CD1c-positive myeloid dendritic cell (primary cell): ENCODE measurements around the gene PCNX2.

Experiments
- DNase-seq: peaks from one replicate; pipeline ENCODE4 v3.0.0-alpha.2; 2016; ENCODE audit errors: extremely low spot score

PCNX2 gene

DNA sequence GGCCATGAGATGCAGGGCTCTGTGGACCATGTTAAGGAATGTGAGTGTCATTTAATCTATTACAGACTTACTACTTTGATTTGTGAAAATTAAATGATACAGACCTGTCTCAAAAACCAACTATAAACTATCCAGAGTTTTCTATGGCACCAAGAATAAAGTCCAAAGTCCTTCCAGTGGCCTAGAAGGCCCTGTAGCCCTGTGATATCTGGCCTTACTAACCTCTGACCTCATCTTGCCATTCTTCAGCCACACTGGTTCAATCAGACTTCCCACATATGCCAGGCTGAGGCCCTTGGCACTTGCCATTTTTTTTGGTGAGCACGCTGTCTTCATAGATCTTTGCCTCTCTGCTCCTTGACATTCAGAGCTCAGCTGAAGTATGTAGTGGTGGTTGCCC is 337.5 kb downstream of the PCNX2 start:
- DNase-seq, result no peak

DNA sequence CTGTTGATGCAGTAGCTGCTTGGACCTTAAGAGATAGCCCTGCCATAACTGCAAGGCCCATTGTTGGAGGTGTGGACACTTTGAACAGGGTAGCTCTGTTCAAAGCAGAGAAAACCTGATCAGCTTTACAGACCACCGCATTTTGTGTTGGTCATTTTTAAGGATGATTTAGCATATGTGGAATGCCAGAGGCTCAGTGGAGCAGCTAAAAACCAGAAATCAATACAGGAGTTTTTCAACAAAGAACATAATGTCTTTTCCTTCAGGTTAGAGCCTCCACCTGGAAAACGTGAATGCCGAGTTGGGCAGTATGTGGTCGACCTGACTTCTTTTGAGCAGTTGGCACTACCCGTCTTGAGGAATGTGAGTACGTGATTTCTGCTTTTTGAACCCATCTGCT is 339.4 kb downstream of the PCNX2 start:
- no peak for DNase-seq

GRCh38 chr1:232954594-232955365 is 340.7 kb downstream of the PCNX2 start:
- no peak for DNase-seq

DNA sequence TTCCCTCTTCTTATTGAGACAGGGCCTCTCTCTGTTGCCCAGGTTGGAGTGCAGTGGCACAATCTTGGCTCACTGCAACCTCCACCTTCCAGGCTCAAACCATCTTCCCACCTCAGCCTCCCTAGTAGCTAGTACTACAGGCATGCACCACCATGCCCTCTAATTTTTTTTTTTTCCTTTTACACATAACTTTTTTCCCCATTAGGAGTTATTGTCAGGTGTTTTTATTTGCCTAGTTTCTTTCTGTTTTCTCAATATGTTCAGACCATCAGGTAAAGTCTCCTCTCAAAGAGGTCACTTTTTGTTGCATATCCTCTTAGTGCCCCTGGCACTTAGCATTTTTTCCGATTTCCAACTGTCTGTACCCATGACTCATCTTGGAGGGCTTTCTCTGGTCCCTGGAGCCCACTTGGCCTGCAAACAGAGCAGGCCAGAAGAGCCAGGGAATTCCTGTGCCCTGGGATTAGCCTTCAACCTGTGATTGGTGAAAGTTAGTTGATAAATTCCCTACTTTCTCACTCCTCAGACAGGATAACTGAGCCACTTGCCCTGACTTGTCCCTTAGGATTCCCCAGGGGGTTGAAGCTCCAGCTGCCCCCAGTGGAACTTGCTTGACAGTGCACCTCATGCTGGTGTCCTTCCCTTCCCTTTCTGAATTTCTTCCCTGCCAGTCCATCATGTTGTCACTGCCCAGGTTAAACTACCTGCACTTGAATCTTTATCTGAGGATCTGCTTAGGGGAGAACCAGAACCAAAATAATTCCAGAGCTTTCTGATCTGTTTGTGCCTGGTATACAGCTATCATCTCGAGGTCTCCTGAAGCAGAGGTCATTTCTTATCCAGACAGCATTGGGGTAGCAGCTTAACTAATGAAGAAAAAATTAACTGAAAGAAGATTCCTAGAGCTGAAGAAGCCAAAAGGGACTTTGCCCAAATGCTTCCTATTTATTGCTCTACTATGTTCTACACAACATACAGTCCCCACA is 342.7 kb downstream of the PCNX2 start:
- DNase-seq, result peak; percentile 26

DNA sequence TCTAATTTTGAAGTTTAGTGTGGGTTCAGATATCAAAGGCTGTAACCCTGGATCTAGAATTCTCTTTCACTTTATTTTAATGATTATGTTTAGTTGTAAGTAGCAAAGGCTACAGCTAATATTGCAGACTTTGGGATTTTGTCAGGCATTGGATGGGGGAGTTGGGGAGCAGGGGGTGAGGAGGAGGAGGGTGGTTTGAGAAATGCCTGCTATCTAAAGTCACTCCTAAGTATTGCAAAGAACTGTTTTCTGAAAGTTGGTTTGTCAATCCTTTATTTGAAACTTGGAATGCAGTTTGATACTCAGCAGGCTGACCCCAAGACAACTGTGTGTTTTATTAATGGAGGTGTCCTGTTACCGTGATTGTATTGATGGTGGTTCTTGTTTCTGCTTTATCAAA is 343.9 kb downstream of the PCNX2 start:
- no peak for DNase-seq

DNA sequence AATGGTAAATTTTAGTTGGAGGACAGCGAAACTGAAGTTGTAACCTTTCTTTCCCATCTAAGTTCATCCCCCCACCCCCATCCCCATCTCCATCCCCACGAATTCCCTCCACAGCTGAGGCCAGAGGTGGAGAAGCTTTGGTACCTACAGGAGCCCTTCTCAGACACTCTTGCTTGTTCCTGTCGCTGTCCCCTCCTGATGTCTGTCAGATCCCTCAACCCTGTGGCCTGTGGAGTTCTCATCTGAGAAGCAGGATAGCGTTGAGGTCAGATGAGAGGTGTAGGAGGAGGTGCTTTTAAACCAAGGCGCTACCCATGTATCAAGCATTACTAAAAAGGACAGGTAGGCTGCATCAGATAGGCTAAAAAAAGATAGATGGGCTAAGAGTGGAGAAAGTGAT is 344.3 kb downstream of the PCNX2 start:
- no peak for DNase-seq

DNA sequence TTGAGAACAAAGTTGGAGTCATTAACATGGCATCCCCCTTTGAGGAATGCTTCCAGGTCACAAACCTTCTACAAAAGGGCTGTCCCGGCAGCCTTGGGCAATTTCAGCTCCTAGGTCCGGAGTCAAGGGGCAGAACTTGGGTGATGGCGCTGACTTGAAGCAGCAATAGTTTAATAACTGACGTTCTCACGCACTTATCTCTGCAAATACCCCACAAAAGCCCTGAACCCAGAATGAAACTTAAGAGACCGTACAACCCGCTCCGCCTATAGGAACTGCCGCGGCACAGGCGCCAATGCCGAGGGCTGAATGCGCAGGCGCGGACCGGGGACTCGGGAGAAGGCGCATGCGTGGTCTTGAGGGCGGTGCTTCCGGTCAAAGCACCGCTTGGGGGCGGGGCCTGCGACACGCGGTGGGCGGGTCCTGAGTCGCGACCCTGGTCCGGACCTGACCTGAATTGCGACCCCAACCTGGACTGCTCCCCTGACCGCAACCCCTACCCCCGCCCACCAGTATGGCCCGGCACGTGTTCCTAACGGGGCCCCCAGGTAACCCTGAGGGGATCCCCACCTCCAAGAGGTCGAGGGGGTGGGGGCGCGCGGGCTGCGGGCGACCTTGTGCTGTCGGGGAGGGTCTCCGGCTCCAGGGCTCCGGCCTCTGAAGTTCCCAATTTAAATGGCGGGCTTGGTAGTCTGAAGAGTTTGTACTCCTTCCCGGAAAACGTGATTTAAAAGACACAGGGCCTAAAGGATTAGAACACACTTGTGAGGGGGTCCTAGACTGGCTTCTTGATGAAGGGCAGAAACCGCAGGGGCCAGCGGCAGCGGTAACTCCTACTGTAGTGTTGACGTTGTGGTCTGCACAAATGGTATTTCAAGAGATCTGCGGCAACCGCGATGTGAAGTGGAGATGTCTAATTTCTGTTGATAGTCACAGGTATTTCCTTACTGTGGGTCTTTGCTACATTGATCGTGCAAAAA is 345.0 kb downstream of the PCNX2 start, which contains the start of gene NTPCR:
Gene NTPCR, plus strand, starts transcription at position 415 of the 980 bp plus-strand sequence. Its CDS starts 100 bp downstream, at position 515.
- DNase-seq, result peak; percentile 96

DNA sequence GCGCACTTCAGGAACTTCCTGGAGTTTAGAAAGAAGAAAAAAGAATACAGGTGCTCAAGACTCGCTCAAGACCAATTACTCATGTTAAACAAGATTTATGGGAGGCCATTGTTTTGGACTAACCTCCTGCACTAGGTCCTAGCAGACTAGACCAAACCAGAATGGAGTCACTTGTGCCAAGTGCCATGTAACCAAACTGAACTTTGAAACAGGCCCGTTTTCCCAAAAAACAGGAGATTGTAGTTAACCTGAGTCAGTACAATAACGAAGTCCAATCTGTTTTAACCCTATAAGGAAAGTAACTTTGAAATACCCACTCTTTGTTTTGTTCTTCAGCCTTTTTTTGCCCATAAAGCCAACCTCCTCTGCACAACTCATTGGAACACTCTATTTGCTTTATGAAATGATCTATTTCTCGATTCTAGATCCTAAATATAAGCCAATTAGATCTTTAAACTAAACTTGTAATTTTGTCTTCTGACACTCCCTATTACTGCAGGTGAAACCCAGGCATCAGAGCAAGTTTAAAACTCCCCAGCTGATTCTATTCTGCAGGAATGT is 345.8 kb downstream of the PCNX2 start:
- no peak for DNase-seq

DNA sequence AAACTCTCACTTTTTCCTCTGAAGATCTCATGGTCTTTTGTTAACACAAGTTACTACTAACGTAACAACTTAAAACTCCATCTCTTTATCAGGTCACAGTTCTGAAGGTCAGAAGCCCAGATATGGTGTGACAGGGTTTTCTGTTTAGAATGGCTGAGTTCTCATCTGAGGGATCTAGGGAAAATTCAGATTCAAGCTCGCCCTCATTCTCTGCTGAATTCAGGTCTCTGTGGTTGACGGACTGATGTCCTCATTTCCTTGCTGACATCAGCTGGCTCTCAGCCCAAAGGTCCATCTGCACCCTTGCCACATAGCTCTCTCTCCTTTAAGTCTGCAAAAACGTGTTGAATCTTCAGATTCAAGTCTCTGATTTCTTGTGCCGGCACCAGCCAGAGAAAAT is 351.2 kb downstream of the PCNX2 start:
- no peak for DNase-seq

- no peak for DNase-seq
Measured at GRCh38 chr1:232943679-232944252, 351.8 kb downstream of the PCNX2 start.

GRCh38 chr1:232942413-232943294 is 352.9 kb downstream of the PCNX2 start:
- DNase-seq, result no peak

GRCh38 chr1:232940262-232940661 is 355.3 kb downstream of the PCNX2 start:
- DNase-seq, result no peak

GRCh38 chr1:232939748-232940147 is 355.8 kb downstream of the PCNX2 start:
- no peak for DNase-seq

DNA sequence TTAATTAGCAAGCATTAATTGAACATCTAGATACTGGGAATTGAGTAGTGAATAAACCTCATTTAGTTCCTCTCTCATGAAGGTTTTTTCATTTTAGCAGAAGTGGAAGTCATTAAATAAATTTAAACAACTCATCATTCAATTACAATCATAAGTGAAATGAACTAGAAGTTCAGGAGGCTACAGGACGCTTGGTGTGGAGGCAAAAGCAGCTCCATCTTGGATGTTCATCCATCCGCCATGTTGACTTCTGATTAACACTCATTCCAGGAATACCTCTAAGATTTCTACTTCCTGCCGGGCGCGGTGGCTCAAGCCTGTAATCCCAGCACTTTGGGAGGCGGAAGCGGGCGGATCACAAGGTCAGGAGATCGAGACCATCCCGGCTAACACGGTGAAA is 356.6 kb downstream of the PCNX2 start:
- DNase-seq, result no peak

DNA sequence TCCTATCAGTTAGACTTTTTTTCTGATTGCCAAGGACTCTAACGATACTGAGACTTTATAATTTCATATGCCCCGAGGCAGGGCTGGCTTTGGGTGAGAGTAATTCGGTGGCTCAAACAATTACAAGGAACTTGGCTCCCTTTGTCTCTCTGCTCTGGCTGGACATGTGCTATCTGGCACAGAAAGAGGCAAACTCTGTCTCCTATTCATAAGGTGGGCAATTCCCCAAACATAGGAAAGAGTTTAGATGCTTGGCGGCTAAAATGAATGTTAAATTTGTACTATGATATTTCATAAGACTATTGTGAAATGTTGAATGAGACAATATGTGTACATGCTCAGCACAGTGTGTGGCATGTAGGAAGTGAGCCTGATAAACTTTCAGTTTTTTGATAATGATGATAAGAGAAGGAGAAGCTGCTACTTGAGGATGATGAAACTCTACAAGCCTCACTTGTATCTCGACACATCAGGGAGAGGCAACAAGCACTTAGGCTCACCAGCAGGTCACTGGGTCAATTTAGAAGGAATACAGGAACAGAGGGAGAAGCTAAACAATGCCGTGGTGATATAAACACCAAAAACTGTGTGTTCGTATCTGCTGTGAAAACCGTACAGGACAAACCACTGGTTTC is 357.7 kb downstream of the PCNX2 start:
- DNase-seq, result peak; percentile 20

DNA sequence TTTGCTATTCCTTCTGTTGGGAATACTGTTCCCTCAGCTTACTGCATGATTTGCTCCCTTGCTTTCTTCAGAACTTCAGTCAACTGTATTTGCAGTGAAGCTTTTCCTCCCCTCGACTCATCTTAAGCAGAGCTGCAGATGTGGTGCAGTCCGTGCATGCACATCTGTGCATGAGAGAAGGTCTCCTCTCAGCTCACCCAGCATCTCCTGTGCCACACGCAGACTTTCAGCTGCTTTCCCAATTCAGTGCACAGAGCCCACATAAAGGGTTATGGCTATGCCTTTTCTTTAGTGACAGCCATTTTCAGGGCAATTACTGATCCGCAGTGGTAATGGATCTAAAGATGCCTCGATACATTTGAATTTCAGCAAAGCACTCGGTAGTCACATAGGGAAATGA is 358.6 kb downstream of the PCNX2 start:
- DNase-seq, result no peak
